Suprapubic skin (tissue), 4 donors: ENCODE measurements around the gene GNAQ.

Experiments used
- CTCF ChIP-seq, 2 donors: fragments of 200-600 bp in 1 of 2; fragments of 450-650 bp in 1 of 2; sonication (generic) in 1 of 2; IDR thresholded peaks; one replicate each; pipeline ENCODE4 v1.5.1; 2016 to 2019; ENCODE audit warnings: antibody characterized with exemption in 2 of 2, mild to moderate bottlenecking in 1 of 2, moderate library complexity in 1 of 2
- EP300 ChIP-seq: sonication (generic); formaldehyde crosslinking; IDR thresholded peaks from one replicate; pipeline ENCODE4 v1.6.1; 2017; ENCODE audit warnings: antibody characterized with exemption
- POLR2A ChIP-seq, 2 donors: fragments of 450-650 bp; IDR thresholded peaks; one replicate each; pipeline ENCODE4 v1.6.1; 2017; ENCODE audit warnings: antibody characterized with exemption in 2 of 2, mild to moderate bottlenecking in 2 of 2, moderate library complexity in 2 of 2
- POLR2AphosphoS5 ChIP-seq, 3 donors: sonication (generic); formaldehyde crosslinking; IDR thresholded peaks; one replicate each; pipeline ENCODE4 v1.6.1; 2017; ENCODE audit warnings: antibody characterized with exemption in 3 of 3

- no peak for TF ChIP-seq CTCF (IDR thresholded peaks at IDR 0.05)
- no peak for TF ChIP-seq POLR2A (IDR thresholded peaks at IDR 0.05)
- TF ChIP-seq POLR2AphosphoS5 (IDR thresholded peaks at IDR 0.05): no peak
- no peak for TF ChIP-seq EP300
Observed at GRCh38 chr9:77826621-77827020, 205.0 kb downstream of the GNAQ start.
